Cortex of kidney (tissue), 1 donor: ENCODE results near the gene CFAP74.

Experiments used
- DNase-seq: peaks from one replicate; lab custom pipeline; 2025; lab: John Stamatoyannopoulos, UW

The CFAP74 gene

DNA sequence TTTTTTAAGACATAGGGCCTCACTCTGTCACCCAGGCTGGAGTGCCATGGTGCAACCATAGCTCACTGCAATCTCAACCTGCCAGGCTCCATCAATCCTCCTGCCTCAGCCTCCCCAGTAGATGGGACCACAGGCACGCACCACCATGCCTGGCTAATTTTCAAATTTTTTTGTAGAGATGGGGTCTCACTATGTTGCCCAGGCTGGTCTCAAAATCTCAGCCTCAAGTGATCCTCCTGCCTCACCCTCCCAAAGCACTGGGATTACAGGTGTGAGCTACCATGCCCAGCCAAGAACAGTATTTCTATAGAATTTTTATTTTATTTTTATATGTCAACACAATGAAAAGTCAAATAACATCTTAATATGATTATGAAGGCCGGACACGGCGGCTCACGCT is 123.6 kb downstream of the CFAP74 start:
- no peak for DNase-seq

DNA sequence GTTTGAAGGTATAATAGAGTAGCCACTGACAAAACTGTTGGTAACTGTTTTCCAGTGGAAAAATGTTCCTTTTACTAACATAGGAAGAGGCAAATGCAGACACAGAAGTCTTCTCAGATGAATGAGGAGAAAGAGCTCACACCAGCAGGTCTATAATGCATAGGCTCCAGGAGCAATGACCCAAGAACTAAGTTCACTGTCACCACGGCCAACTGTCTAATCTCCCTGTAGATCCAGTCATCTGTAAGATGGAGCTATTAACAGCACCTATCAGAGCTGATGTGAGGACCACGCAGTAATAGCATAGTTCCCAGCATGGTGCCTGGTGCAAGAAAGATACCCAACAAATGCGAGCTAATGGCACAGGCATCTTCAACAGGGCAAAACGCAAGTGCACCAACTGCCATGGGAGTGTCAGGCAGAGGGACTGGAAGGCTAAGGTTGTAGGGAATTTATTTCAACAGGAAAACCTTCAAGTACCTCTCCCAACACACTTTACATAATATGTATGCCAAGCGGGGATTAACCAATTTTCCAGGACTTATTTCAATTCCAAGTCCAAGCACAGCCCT is 125.6 kb downstream of the CFAP74 start:
- DNase-seq, result no peak

DNA sequence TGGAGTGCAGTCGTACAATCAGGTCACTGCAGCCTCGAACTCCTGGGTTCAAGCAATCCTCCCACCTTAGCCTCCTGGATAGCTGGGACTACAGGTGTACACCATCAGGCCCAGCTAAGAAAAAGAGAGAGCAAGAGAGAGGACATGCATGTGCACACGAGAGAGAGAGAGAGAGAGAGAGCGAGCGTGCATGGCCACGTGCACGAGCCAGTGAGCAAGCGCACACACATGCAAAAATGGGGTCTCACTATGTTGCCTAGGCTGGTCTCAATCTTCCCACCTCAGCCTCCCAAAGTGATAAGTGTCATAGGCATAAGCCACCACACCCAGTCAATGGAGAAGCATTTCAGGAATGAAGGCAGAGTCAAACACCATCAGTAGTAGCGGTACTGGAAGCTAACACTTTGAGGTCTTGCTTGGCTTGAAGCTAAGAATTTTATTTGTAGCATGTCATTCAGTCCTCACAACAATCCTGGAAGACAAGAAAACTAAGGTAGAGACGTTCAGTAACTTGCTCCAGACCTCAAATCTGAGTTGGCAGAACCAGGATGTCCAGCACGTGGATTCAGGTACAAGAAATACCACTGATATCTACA is 127.2 kb downstream of the CFAP74 start:
- no peak for DNase-seq

DNA sequence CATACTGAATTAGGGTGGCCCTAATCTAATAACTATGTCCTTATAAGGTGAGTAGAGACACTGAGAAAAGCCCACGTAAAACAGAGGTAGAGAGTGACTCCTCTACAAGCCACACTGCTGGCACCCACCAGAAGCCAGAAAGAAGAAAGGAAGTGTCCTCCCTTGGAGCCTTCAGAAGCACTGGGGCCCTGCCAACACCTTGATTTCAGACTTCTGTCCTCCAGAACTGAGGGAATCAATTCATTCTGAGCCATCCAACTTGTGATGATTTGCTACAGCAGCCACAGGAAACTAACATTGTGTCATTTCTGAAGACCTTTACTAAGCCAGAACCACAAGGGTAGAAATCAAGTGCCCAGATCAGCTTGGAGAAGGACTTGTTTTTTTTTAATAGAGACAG is 127.7 kb downstream of the CFAP74 start:
- DNase-seq, result no peak

DNA sequence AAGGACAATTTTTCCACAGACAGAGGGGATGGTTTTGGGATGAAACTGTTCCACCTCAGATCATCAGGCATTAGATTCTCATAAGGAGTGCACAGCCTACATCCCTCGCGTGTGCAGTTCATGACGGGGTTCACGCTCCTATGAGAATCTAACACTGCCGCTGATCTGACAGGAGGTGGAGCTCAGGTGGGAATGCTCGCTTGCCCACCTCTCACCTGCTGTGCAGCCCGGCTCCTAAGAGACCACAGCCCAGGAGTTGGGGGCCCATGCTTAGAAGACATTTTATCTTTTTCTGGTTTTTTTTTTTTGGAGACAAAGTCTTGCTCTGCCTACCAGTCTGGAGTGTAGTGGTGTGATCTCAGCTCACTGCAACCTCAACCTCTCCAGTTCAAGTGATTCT is 128.7 kb downstream of the CFAP74 start:
- DNase-seq, result no peak

DNA sequence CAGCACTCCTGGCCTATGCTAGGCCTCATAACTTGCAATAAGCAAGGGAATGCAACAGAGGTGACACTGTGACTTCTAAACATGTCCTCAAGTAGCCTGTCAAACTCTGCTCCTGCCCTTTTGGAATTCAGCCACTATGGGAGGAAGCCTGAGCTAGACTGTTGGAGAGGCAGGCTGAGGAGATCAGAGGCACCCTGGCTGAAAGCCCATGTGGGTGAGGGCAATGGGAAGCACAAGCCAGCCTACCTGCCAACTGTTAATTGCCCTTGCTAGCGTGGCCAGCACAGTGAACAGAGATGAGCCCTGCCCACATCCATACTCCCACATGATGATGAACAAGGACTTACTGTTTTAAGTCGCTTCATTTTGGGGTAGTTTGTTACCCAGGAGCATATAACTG is 130.4 kb downstream of the CFAP74 start:
- no peak for DNase-seq

DNA sequence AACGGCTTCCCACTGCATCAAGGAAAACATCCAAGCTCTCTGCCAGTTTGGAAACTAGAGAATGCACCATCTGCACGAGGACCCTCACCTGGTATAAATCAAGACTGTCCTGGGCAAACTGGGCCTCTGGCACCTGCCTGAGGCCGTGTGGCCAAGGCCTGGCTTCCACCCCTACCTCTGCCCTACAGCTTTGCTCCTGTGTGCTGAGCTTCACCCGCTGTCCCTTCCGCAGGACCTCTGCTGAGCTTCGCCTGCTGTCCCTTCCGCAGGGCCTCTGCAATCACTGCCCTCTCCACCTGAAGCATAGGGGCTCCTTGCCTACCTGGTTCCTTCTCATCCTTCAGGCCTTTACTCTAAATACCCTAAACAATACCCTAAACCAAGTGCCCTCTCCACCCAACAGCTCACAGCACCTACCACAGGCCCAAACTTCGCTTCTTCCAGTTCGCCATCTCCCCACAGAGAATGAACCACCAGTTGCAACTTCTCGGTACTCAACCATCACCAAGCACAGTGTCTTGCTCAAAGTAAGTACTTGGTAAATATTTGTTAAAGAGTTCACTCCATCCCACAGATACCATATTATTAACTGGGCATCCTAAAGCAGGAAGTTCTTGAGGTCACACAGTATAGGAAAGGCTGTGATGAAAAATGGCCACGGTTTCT is 131.1 kb downstream of the CFAP74 start:
- no peak for DNase-seq
